GM19372 (cell line): ENCODE measurements around the gene SLC13A3.

ENCODE experiments used
- ATAC-seq: cut with Tn5 transposase; IDR thresholded peaks from one replicate; pipeline ENCODE4 v1.9.1; 2021; ENCODE audit warnings: mild to moderate bottlenecking, low read depth, moderate library complexity; ENCODE audit not compliant: unreplicated experiment

The SLC13A3 gene

GRCh38 chr20:46584508-46584907, 66.8 kb downstream of the SLC13A3 start:
- no peak for ATAC-seq

- no peak for ATAC-seq
Observed at GRCh38 chr20:46583411-46584214, 67.6 kb downstream of the SLC13A3 start.

GRCh38 chr20:46582648-46583047, 68.6 kb downstream of the SLC13A3 start:
- ATAC-seq: no peak

- ATAC-seq: no peak
Observed at GRCh38 chr20:46581391-46581790, 69.9 kb downstream of the SLC13A3 start.

- ATAC-seq: no peak
Observed at GRCh38 chr20:46580613-46581205, 70.5 kb downstream of the SLC13A3 start.

- no peak for ATAC-seq
Observed at GRCh38 chr20:46578745-46579144, 72.5 kb downstream of the SLC13A3 start.

- no peak for ATAC-seq
Observed at GRCh38 chr20:46576774-46577395, 74.4 kb downstream of the SLC13A3 start.

- no peak for ATAC-seq
Observed at GRCh38 chr20:46575937-46576461, 75.3 kb downstream of the SLC13A3 start.

GRCh38 chr20:46575394-46575793, 75.9 kb downstream of the SLC13A3 start:
- ATAC-seq: no peak

- no peak for ATAC-seq
Observed at GRCh38 chr20:46573788-46574584, 77.3 kb downstream of the SLC13A3 start.

GRCh38 chr20:46573234-46573633, 78.0 kb downstream of the SLC13A3 start:
- ATAC-seq: no peak

GRCh38 chr20:46572790-46573189, 78.5 kb downstream of the SLC13A3 start:
- ATAC-seq: no peak

GRCh38 chr20:46572153-46572552, 79.1 kb downstream of the SLC13A3 start:
- ATAC-seq: no peak

- ATAC-seq: no peak
Observed at GRCh38 chr20:46571418-46571817, 79.8 kb downstream of the SLC13A3 start.

- ATAC-seq: no peak
Observed at GRCh38 chr20:46570956-46571355, 80.3 kb downstream of the SLC13A3 start.

GRCh38 chr20:46569961-46570360, 81.3 kb downstream of the SLC13A3 start:
- no peak for ATAC-seq

GRCh38 chr20:46568570-46569129, 82.6 kb downstream of the SLC13A3 start:
- ATAC-seq: no peak

GRCh38 chr20:46566125-46566524, 85.1 kb downstream of the SLC13A3 start:
- no peak for ATAC-seq

GRCh38 chr20:46564241-46564957, 86.9 kb downstream of the SLC13A3 start:
- ATAC-seq: no peak

- ATAC-seq: no peak
Observed at GRCh38 chr20:46563860-46564221, 87.4 kb downstream of the SLC13A3 start.
